GM12878 (cell line): ENCODE data around the gene VMP1. TPM values are rescaled to one million over a fixed set of nuclear protein-coding genes. Genes with fewer than 3 reads are reported as not detected.

ENCODE experiments used
- ATAC-seq: fragments of 200-7000 bp; cut with Tn5 transposase; 3 replicates; pipeline ENCODE4 v1.9.1; 2020; ENCODE audit warnings: mild to moderate bottlenecking, moderate library complexity
- BruUV-seq: library from RNA; stranded (reverse); fragments of 400-500 nt; replicated peaks from 2 replicates; lab custom pipeline; 2021; lab: Mats Ljungman, UMichigan
- CTCF ChIA-PET: fragments of 300-600 bp; sonication (Branson Sonifier 250); formaldehyde crosslinking; extraction: SDS; loops from one replicate; lab custom pipeline; 2021; ENCODE audit warnings: inconsistent platforms; lab: Yijun Ruan, JAX
- POLR2A ChIA-PET: fragments of 350-600 bp; formaldehyde crosslinking; extraction: SDS; loops from one replicate; lab custom pipeline; 2021; ENCODE audit warnings: inconsistent platforms; lab: Charles Lee
- RAD21 ChIA-PET: fragments of 300-600 bp; sonication (Branson Sonifier 250); formaldehyde crosslinking; loops from one replicate; lab custom pipeline; 2023; ENCODE audit warnings: antibody characterized with exemption; ENCODE audit not compliant: unreplicated experiment; lab: Charles Lee
- SMC1A ChIA-PET: fragments of 300-600 bp; sonication (Branson Sonifier 250); formaldehyde crosslinking; loops from one replicate; lab custom pipeline; 2023; ENCODE audit not compliant: unreplicated experiment, uncharacterized antibody; lab: Charles Lee
- DNase-seq: peaks from one replicate; pipeline ENCODE4 v3.0.0-alpha.2; 2011; ENCODE audit warnings: low read depth, low spot score
- FAIRE-seq: peaks from 3 replicates; lab custom pipeline; 2011; peaks lifted over from hg19 to GRCh38; lab: Jason Lieb, UNC
- H2AFZ ChIP-seq: 2 replicates; pipeline ENCODE4 v1.6.0; 2011; ENCODE audit warnings: low read depth, low read length, control low read depth; ENCODE audit not compliant: control insufficient read depth
- H3K27ac ChIP-seq: 2 replicates; pipeline ENCODE4 v1.5.1; 2011; ENCODE audit warnings: control low read depth; ENCODE audit not compliant: control insufficient read depth, insufficient read depth
- H3K27me3 ChIP-seq, 2 experiments: replicated peaks in 1 of 2; 2 replicates each; pipeline versions ENCODE4 v1.6.0 to v1.6.1; 2011; ENCODE audit warnings: low read length in 1 of 2; ENCODE audit not compliant: control insufficient read depth in 2 of 2, insufficient read depth in 2 of 2
- H3K36me3 ChIP-seq, 2 experiments: 2 replicates each; pipeline ENCODE4 v1.5.1; 2011; ENCODE audit warnings: low read length in 1 of 2; ENCODE audit not compliant: control insufficient read depth in 2 of 2, insufficient read depth in 2 of 2
- H3K4me1 ChIP-seq: 2 replicates; pipeline ENCODE4 v1.6.1; 2011; ENCODE audit warnings: mild to moderate bottlenecking, low read length, moderate library complexity, mixed read lengths; ENCODE audit not compliant: control insufficient read depth, insufficient read depth
- H3K4me2 ChIP-seq: 2 replicates; pipeline ENCODE4 v1.6.0; 2011; ENCODE audit warnings: control low read depth; ENCODE audit not compliant: control insufficient read depth, insufficient read depth
- H3K4me3 ChIP-seq: fragments of 200-600 bp; sonication (generic); 2 replicates; pipeline ENCODE4 v1.5.1; 2016
- H3K79me2 ChIP-seq: 2 replicates; pipeline ENCODE4 v1.6.0; 2011; ENCODE audit warnings: low read length; ENCODE audit not compliant: control insufficient read depth, insufficient read depth
- H3K9ac ChIP-seq: 2 replicates; pipeline ENCODE4 v1.8.0; 2011; ENCODE audit warnings: low read length, control low read depth, mixed read lengths; ENCODE audit not compliant: control insufficient read depth, insufficient read depth
- H3K9me3 ChIP-seq: replicated peaks from 3 replicates; pipeline ENCODE4 v1.5.1; 2011; ENCODE audit warnings: mild to moderate bottlenecking, low read length; ENCODE audit not compliant: control insufficient read depth, insufficient read depth
- H4K20me1 ChIP-seq: 2 replicates; pipeline ENCODE4 v1.6.0; 2011; ENCODE audit not compliant: control insufficient read depth, insufficient read depth
- CTCF ChIP-seq, 3 experiments: IDR thresholded peaks in 2 of 3; conservative IDR thresholded peaks in 1 of 3; 2 replicates each; pipeline ENCODE4 v1.5.1; 2011; ENCODE audit warnings: low read depth in 3 of 3, low read length in 3 of 3, mild to moderate bottlenecking in 3 of 3, control low read depth in 2 of 3, moderate library complexity in 2 of 3, inconsistent platforms in 1 of 3, mixed read lengths in 1 of 3; ENCODE audit not compliant: control insufficient read depth in 2 of 3, insufficient read depth in 1 of 3; ENCODE audit errors: extremely low read depth in 1 of 3
- EED ChIP-seq: sonication (generic); IDR thresholded peaks from 2 replicates; pipeline ENCODE4 v1.6.1; 2016; ENCODE audit warnings: antibody characterized with exemption, low read depth
- EP300 ChIP-seq, 2 experiments: fragments of 150-350 bp in 1 of 2; IDR thresholded peaks; 2 replicates each; pipeline ENCODE4 v1.6.1; 2011 to 2012; ENCODE audit warnings: low read depth in 2 of 2, low read length in 2 of 2, borderline replicate concordance in 1 of 2, improper control_type of control experiment in 1 of 2, inconsistent platforms in 1 of 2; ENCODE audit not compliant: control insufficient read depth in 1 of 2
- LARP7 ChIP-seq: fragments of 450-650 bp; IDR thresholded peaks from 2 replicates; pipeline ENCODE4 v1.6.1; 2017; ENCODE audit warnings: mild to moderate bottlenecking
- NFIC ChIP-seq: IDR thresholded peaks from 2 replicates; pipeline ENCODE4 v1.6.1; 2012; ENCODE audit warnings: low read depth, mild to moderate bottlenecking, inconsistent platforms, low read length, moderate library complexity
- RCOR1 ChIP-seq: conservative IDR thresholded peaks from 2 replicates; pipeline ENCODE4 v1.6.1; 2012; ENCODE audit warnings: low read depth, low read length, improper control_type of control experiment
- WGBS: methylation state at CpG from one replicate; pipeline ENCODE4 v1.1.6; 2016; ENCODE audit warnings: low lambda C conversion rate; ENCODE audit not compliant: insufficient replicate concordance, insufficient coverage; ENCODE audit errors: missing lambda C conversion rate; 5-methylcytosine and 5-hydroxymethylcytosine counted together
- in situ Hi-C: fragments of 300-500 bp; cut with MboI; formaldehyde crosslinking; loops from 9 replicates; pipeline ENCODE4 v1.14.3; 2018; ENCODE audit warnings: mixed read lengths
- intact Hi-C: fragments of 100-400 bp; cut with micrococcal nuclease; formaldehyde crosslinking; loops from one replicate; pipeline ENCODE4 v1.14.2; 2022; ENCODE audit not compliant: unreplicated experiment
- polyA plus RNA-seq, 11 experiments: library from polyadenylated mRNA; depleted of rRNA in 4 of 11; unstranded in 6 of 11; stranded (reverse) in 5 of 11; fragments of >200 nt; fragmentation: Nextera tagmentation in 4 of 11; fragmentation: Illumina TruSeq in 1 of 11; extraction: Ambion mirVana in 4 of 11; extraction: Trizol in 1 of 11; gene quantifications; 1 replicate in 1 of 11; 2 replicates in 10 of 11; pipeline versions ENCODE4 v1.2.1 to v1.2.3, GENCODE V29; 2011 to 2016; ENCODE audit warnings: inconsistent platforms in 2 of 11, missing spikeins in 2 of 11, low read depth in 1 of 11
- total RNA-seq, 4 experiments: library from RNA; depleted of rRNA in 3 of 4; stranded (reverse); fragments of >200 nt in 3 of 4; fragmentation: Illumina TruSeq in 1 of 4; extraction: Trizol in 1 of 4; gene quantifications; 2 replicates each; pipeline versions ENCODE4 v1.2.1 to v1.2.3, GENCODE V29; 2013 to 2021
- TF ChIP-seq, protein P1 (sequence below): fragments of 450-650 bp; IDR thresholded peaks from 2 replicates; pipeline ENCODE4 v1.6.1; 2017; ENCODE audit warnings: low read depth, mild to moderate bottlenecking, moderate library complexity

The VMP1 gene
- total and polyA plus RNA-seq, 10 of the 15 experiments (the other 5 are each of a cell fraction or from before 2014, with no cell fraction given), result 88.4 to 199 (median 132) TPM

DNA sequence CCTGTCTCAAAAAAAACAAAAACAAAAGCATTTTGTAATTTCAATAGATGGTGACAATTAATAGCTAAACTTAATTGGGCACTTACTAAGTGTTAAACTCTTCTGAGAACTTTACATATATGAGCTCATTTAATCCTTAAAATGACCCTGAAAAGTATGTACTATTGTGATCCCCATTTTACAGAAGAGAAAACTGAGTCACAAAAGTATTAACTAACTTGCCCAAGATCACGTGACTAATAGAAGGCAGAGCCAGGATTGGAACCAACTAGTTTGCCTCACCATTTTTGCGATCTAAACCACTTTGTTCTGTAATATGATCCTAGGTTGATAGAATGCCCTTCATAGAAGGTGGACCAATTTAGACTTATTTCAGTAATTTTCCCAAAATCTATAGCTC is 26.2 kb downstream of the VMP1 start:
- no TSS peak for BruUV-seq
- no peak for ATAC-seq
- intact Hi-C loops, result no loop called here

GRCh38 chr17:59734226-59734625 is 26.8 kb downstream of the VMP1 start:
- ATAC-seq (no peak), DNase-seq (no peak), FAIRE-seq (no peak)
- no peak overlapping the region for H2AFZ ChIP-seq
- H4K20me1 ChIP-seq, result no peaks in the 10 kb centered on the region
- no peaks in the 10 kb centered on the region for H3K9me3 ChIP-seq
- TF ChIP-seq NFIC (no peak), RCOR1 (no peak), CTCF (IDR thresholded peaks at IDR 0.05 in 2 of 3, conservative IDR thresholded peaks at IDR 0.05 in 1 of 3; ENCODE audit: control insufficient read depth in 2 of 3, extremely low read depth in 1 of 3, insufficient read depth in 1 of 3, low read depth in 3 of 3, low read length in 3 of 3) (no peak)
- TF ChIP-seq, protein P1, sequence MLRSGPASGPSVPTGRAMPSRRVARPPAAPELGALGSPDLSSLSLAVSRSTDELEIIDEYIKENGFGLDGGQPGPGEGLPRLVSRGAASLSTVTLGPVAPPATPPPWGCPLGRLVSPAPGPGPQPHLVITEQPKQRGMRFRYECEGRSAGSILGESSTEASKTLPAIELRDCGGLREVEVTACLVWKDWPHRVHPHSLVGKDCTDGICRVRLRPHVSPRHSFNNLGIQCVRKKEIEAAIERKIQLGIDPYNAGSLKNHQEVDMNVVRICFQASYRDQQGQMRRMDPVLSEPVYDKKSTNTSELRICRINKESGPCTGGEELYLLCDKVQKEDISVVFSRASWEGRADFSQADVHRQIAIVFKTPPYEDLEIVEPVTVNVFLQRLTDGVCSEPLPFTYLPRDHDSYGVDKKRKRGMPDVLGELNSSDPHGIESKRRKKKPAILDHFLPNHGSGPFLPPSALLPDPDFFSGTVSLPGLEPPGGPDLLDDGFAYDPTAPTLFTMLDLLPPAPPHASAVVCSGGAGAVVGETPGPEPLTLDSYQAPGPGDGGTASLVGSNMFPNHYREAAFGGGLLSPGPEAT, result no peak
- BruUV-seq, result no TSS peak
- H3K79me2 ChIP-seq, result peaks cover 2% of the 10 kb centered on the region; the same call in 1 of the 2 replicates
- SMC1A ChIA-PET, result interaction anchor here (0.7 to 1.4 kb wide), 4 partner anchors 9 to 506 kb away, joined by 3 read pairs; no protein-coding TSS in a partner anchor
- no peak overlapping the region for H3K27ac ChIP-seq
- WGBS, result 99% methylated on average over 5 of the region's 5 CpGs
- no peaks in the 10 kb centered on the region for H3K27me3 ChIP-seq
- CTCF ChIA-PET, result interaction anchor here (0.6 to 1.3 kb wide), 5 partner anchors 11 to 342 kb away, joined by 3 to 8 read pairs (median 4); no protein-coding TSS in a partner anchor
- RAD21 ChIA-PET, result interaction anchor here (1.2 kb wide), 1 partner anchor 11 kb away, joined by 3 read pairs; no protein-coding TSS in a partner anchor
- H3K4me3 ChIP-seq, result no peak overlapping the region
- H3K4me2 ChIP-seq, result no peak overlapping the region
- POLR2A ChIA-PET, result interaction anchor here (1.0 kb wide), 1 partner anchor 9 kb away, joined by 4 read pairs; no protein-coding TSS in a partner anchor
- H3K36me3 ChIP-seq, result peaks cover 0 to 6% of the 10 kb centered on the region in 2 experiments; a peak in 1 of 4 replicates
- in situ Hi-C loops (no loop called here), intact Hi-C loops (no loop called here)
- H3K4me1 ChIP-seq, result no peaks in the 10 kb centered on the region; the same call in 1 of the 2 replicates
- H3K9ac ChIP-seq, result no peak overlapping the region

More for the DNA sequence above, 26.2 kb downstream of the VMP1 start:
- ChIA-PET POLR2A (interaction anchor here (1.0 kb wide), 1 partner anchor 8 kb away, joined by 4 read pairs; no protein-coding TSS in a partner anchor), RAD21 (interaction anchor here (1.2 kb wide), 1 partner anchor 12 kb away, joined by 3 read pairs; no protein-coding TSS in a partner anchor), SMC1A (interaction anchor here (0.7 to 1.4 kb wide), 4 partner anchors 9 to 505 kb away, joined by 3 read pairs; no protein-coding TSS in a partner anchor), CTCF (interaction anchor here (0.6 to 1.3 kb wide), 4 partner anchors 12 to 343 kb away, joined by 3 to 8 read pairs (median 4); no protein-coding TSS in a partner anchor)
- H3K9me3 ChIP-seq, result no peaks in the 10 kb centered on the region
- no peaks in the 10 kb centered on the region for H4K20me1 ChIP-seq
- H3K36me3 ChIP-seq, result peaks cover 0 to 6% of the 10 kb centered on the region in 2 experiments; a peak in 1 of 4 replicates
- H2AFZ ChIP-seq, result no peak overlapping the region
- no peak overlapping the region for H3K4me2 ChIP-seq
- no peak overlapping the region for H3K27ac ChIP-seq
- no peaks in the 10 kb centered on the region; the same call in 1 of the 2 replicates for H3K4me1 ChIP-seq
- H3K9ac ChIP-seq, result no peak overlapping the region
- DNase-seq, result no peak
- WGBS, result 94% methylated on average over 2 of the region's 2 CpGs
- no peaks in the 10 kb centered on the region for H3K27me3 ChIP-seq
- FAIRE-seq, result no peak
- H3K4me3 ChIP-seq, result no peak overlapping the region
- in situ Hi-C loops, result no loop called here
- H3K79me2 ChIP-seq, result peaks cover 5% of the 10 kb centered on the region
- TF ChIP-seq LARP7 (no peak), EED (no peak), EP300 (IDR thresholded peaks at IDR 0.05; ENCODE audit: borderline replicate concordance in 1 of 2, control insufficient read depth in 1 of 2, low read depth in 2 of 2, low read length in 2 of 2) (no peak)
